Transverse colon (tissue), 3 donors: ENCODE results near the gene IL1R1.

Source experiments
- CTCF ChIP-seq, 5 experiments: fragments of 200-600 bp in 3 of 5; fragments of 450-650 bp in 2 of 5; sonication (generic) in 3 of 5; IDR thresholded peaks; 1 replicate in 2 of 5; 2 replicates in 3 of 5; pipeline ENCODE4 v1.5.1; 2016 to 2017; ENCODE audit warnings: antibody characterized with exemption in 5 of 5, inconsistent platforms in 3 of 5, mild to moderate bottlenecking in 2 of 5, moderate library complexity in 1 of 5
- EP300 ChIP-seq: sonication (generic); formaldehyde crosslinking; IDR thresholded peaks from one replicate; pipeline ENCODE4 v1.6.1; 2017; ENCODE audit warnings: antibody characterized with exemption, low read depth

DNA sequence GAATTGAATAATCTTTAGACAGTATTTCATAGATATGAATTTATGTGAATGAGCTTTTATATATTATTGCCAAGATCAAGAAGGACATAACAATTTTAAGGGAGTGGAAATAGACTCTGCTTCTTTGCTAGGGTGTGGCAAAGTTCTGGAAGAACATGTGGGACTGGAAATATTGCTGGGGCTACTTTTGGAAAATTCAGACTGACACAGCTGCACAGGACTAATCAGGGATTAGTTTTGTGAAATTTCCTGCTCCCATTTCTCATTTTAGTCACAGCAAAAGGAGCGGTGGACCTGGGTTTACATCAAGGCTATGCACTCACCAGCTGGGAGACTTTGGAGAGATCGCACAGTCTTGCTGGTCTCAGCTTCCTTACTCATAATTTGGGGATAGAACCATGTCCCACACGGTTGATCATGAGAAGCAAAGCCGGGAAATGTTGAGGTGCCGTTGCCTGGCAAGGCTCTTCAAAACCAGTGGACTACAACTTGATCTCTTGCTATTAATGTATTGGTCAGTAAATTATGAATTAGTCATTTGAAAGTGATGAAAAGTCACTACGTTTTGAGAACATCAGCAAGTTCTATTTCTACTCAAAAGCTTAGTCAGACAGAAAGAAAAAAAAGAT, 86.7 kb downstream of the IL1R1 start:
- TF ChIP-seq CTCF (IDR thresholded peaks at IDR 0.05) (no peak), EP300 (no peak)
